GM12864 (cell line): ENCODE data around the gene NKIRAS2.

Source experiments
- DNase-seq: peaks from one replicate; pipeline ENCODE4 v3.0.0-alpha.2; 2011; ENCODE audit warnings: low read depth
- H3K4me3 ChIP-seq: 2 replicates; pipeline ENCODE4 v1.5.1; 2011; ENCODE audit warnings: mild to moderate bottlenecking, low read depth, low read length, control low read depth
- TF ChIP-seq, protein P1 (sequence below): IDR thresholded peaks from 2 replicates; pipeline ENCODE4 v1.5.1; 2011; ENCODE audit warnings: low read depth, mild to moderate bottlenecking, moderate library complexity, low read length, control low read depth, inconsistent platforms; ENCODE audit errors: missing control alignments

Gene NKIRAS2

DNA sequence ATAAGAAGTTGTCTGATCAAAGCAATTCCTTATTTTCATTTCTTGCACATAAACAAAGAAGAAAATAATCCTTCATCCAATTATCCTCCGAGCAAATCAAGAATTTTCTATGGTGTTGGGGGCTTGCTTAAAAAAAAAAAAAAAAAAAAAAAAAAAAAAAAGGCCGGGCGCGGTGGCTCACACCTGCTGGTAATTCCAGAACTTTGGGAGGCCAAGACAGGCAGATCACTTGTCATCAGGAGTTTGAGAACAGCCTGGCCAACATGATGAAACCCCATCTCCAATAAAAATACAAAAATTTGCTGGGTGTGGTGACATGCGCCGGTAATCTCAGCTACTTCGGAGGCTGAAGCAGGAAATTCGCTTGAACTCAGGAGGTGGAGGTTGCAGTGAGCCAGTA lies 34.0 kb upstream of the NKIRAS2 start:
- no peak overlapping the region for H3K4me3 ChIP-seq
- TF ChIP-seq, protein P1, sequence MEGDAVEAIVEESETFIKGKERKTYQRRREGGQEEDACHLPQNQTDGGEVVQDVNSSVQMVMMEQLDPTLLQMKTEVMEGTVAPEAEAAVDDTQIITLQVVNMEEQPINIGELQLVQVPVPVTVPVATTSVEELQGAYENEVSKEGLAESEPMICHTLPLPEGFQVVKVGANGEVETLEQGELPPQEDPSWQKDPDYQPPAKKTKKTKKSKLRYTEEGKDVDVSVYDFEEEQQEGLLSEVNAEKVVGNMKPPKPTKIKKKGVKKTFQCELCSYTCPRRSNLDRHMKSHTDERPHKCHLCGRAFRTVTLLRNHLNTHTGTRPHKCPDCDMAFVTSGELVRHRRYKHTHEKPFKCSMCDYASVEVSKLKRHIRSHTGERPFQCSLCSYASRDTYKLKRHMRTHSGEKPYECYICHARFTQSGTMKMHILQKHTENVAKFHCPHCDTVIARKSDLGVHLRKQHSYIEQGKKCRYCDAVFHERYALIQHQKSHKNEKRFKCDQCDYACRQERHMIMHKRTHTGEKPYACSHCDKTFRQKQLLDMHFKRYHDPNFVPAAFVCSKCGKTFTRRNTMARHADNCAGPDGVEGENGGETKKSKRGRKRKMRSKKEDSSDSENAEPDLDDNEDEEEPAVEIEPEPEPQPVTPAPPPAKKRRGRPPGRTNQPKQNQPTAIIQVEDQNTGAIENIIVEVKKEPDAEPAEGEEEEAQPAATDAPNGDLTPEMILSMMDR = no peak
- DNase-seq = no peak

GRCh38 chr17:41986634-41987033 lies 33.3 kb upstream of the NKIRAS2 start:
- no peak for DNase-seq
- no peak overlapping the region for H3K4me3 ChIP-seq
- TF ChIP-seq, protein P1 = no peak

DNA sequence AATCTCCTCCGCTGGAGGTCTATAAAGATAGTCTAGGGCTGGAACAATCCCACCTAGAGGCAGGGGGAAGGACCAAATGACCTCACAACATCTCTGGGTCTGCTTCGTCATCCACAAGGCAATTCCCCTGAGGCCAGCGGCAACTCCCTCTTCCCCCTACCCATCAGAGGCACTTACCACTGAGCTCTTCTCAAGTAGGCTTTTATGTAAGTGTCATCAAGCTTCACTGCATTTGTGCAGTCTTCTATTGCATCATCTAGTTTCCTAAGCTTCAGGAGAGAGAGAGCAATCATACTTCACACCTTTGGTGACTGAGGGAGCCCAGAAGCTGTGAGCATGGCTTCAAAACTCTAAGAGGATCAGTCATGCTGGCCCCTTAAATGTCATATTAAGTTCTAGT lies 32.2 kb upstream of the NKIRAS2 start:
- TF ChIP-seq, protein P1 = no peak
- no peak for DNase-seq
- no peak overlapping the region for H3K4me3 ChIP-seq

DNA sequence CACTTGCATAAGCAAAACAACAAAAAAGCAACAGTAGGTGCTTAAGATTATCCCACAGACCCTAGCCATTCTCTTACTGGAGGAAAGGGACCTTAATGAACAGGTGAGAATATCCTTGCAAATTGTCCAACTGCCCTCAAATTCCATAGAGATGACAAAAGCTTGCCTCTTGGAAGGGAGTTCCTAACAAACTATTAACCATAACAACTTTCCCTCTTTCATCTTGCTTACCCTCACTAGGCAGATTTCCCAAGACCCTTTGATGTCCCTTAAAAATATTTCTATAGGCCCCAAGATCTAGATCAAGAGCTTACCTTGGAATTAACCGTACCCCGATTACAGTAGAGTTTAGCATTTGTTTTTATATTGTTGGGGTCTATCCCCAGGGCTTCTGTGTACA lies 31.5 kb upstream of the NKIRAS2 start:
- no peak overlapping the region for H3K4me3 ChIP-seq
- TF ChIP-seq, protein P1 = no peak
- no peak for DNase-seq

DNA sequence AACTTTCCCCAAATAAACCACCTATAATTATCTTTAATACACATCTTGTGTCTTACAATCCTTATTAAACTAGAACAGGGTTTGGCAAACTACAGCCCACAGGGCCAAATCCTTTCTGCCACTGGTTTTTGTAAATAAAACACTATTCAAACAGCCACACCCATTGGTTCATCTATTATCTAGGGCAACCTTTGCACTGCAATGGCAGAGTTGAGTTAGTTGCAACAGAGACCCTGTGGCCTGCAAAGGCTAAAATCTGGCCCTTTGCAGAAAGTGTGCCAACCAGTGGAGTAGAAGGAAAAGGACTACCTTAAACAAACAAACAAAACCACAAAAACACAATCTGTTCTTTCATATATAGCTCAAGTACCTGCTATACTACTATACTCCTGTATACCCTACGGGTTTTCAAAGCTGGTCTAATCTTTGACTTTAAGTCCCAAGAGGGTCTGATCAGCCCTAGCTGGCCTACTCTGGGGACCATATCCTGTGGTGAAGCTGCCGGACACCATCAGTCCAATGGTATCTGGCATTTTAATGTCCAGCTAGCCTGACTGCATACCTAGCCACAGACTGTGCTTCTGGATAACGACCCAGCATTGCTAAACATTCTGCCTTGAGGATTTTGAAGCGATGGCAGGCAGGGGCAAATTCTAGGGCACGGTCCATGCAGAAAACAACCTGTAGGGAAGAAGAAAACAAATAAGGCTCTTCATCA lies 30.0 kb upstream of the NKIRAS2 start:
- DNase-seq = no peak
- TF ChIP-seq, protein P1 = no peak
- H3K4me3 ChIP-seq = no peak overlapping the region

DNA sequence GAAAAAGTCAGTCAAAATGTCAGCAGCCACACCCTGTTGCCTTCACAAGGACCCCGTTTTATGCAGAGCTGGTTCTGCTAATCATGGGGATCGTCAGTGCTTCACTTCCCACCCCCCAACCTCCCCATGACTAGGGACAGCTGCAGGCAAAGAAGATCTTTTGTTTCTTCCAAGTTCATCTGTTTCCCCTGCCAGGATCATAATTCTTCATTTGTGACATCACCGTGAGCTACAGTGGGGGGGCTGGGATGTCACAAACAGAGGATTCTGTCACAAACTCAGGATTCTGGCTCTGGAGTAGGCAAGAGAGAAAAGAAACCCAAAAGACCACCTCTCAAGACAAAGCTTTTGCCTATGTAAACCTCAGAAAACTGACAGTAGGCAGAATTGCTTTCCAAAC lies 27.3 kb upstream of the NKIRAS2 start:
- H3K4me3 ChIP-seq = no peak overlapping the region
- DNase-seq = no peak
- TF ChIP-seq, protein P1 = no peak

GRCh38 chr17:41996855-41997164 lies 23.1 kb upstream of the NKIRAS2 start:
- TF ChIP-seq, protein P1 = no peak
- DNase-seq = no peak
- H3K4me3 ChIP-seq = no peak overlapping the region
